Activated CD4-positive, alpha-beta T cell treated with anti-CD3 and anti-CD28 coated beads, Interleukin-2, Interleukin-6, amounts not matched to agents 100 ng/mL and 50 ng/mL, durations not matched to agents 16 hours and 8 hours (primary cell): ENCODE results near the gene GALT.
A peak's percentile ranks its signal among the peaks of the same experiment; 100 is the strongest.

Experiments used
- DNase-seq: peaks from one replicate; pipeline ENCODE4 v3.0.0-alpha.2; 2020

GALT gene

GRCh38 chr9:34652602-34653000 lies 6.1 kb downstream of the GALT start:
- DNase-seq, result no peak

DNA sequence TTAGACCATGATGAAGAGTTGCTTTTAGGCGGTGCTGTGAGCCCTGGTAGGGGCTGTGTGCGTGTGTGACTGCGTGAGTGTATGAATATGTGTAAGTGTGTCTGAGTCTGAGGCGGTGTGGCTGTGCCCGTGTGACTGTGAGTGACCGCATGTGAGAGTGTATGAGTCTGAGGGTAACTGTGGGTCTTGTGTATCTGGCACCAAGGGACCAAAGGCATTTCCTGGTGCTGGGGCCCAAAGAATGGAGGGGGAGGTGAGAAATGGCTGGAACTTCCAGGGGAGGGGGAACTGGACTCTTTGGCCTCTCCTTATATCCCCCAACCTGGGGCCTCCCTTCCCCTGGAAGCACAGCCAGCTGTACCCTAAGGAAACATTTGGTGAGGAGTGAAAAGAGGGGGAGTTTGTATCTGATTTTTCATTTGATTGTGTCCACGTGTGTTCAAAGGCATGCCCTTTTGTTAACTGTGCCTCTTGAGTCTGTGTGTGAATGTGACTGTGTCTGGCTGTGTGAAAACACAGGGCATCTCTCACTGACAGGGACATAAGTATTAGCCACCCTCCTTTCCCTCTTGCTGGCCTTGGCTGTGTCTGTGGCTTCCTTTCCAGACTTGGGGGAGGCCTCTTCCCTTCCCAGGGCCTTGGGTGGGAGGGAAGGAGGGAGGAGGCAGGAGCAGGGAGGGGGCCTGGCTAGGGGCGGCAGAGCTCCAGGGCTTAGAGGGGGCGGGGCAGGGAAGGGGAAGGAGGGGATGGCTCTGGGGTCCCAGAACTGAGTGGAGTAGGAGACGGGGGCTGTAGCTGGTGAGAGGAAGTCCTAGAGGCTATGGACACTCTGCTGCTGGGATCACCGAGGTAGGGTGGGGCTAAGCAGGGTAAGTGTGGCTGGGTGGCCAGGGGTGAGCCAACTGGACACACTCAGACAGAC lies 6.9 kb downstream of the GALT start:
- DNase-seq, result no peak

DNA sequence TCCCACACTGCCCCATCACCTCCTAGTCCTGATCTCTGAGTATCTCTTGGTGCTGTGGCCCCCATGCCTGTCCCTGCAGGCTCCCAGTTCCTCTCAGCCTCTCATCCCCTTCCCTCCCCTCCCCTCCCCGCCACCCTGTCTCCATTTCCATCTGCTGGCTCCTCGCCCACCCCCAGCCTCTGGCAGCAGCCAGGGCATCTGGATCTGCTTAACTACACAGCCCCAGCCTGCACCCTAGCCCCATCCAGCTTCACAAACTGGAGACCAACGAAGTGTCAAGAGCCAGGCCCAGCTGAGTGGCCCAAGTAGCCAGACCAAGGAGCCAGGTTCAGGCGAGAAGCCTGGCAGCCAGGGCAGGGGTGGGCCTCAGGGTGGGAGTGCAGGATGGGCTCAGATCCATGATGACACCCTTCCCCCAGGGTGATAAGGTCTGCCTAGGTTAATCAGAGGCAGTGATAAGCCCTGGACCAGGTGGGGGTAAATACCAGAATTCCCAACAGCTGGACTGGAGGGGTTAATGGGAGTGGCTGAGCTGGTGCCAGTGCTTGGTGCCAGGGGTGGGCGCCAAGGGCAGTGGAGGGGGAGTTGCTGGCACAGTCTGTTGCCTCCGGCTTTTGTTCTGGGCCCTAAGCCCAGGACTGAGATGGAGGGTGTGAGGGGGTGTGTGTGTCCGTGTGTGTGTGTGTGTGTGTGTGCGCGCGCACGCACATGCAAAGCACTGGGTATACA lies 8.0 kb downstream of the GALT start:
- no peak for DNase-seq

DNA sequence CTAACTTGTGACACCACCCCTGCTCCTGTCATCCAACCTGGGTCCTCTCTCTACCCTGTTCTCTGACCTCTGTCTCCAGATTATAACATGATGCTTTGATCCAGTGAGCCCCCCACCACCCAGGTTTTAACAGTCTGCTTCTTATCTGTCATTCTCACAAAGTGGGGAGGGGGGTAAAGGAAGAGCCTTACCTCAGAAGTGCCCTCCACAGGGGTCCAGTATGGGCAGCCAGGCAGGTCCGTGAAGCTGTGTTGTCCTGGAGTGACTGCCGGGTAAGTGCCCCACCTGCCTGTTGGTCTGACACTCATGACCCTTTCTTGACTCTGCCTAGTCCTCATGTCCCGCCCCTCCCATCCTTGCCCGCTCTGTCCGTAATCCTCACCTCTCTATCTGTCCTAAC lies 8.9 kb downstream of the GALT start:
- DNase-seq, result no peak

- no peak for DNase-seq
Observed at GRCh38 chr9:34656992-34657391, 10.5 kb downstream of the GALT start.

GRCh38 chr9:34658461-34658860 lies 12.0 kb downstream of the GALT start:
- no peak for DNase-seq

DNA sequence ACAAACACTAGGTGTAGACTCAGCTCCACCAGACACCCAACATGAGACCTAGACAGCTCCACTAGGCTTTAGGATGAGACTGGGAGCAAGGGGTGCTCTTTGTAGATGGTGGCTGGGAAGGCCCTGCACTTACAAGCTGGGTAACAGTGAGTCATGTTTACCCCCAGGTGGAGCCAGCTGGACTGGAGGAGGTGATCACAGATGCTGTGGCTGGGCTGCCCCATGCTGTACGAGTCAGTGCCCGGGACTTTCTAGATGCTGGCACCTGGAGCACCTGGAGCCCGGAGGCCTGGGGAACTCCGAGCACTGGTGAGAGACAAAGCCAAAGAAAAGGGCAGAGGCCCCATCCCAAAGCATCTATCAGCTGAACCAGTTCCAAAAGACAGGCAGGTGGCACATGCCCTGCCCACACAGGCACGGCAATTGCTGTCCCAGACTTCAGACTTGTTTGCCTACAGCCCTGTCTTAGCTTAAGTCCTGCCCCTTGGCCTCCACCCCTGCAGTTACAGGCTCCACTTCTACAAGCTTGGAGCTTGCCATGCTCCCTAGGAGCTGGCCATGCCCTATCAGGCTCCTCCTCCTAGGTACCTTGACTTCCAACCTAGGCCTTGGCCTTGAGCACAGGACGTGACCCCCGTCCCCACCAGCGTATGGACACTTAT lies 13.2 kb downstream of the GALT start:
- DNase-seq, result no peak

- no peak for DNase-seq
Observed at GRCh38 chr9:34662526-34663302, 16.2 kb downstream of the GALT start, which contains the start of gene CCL27. TSS of gene CCL27 (minus strand) at chr9:34662657. CDS start at chr9:34662633, 24 bp downstream.

GRCh38 chr9:34663303-34663605 lies 16.8 kb downstream of the GALT start:
- no peak for DNase-seq

DNA sequence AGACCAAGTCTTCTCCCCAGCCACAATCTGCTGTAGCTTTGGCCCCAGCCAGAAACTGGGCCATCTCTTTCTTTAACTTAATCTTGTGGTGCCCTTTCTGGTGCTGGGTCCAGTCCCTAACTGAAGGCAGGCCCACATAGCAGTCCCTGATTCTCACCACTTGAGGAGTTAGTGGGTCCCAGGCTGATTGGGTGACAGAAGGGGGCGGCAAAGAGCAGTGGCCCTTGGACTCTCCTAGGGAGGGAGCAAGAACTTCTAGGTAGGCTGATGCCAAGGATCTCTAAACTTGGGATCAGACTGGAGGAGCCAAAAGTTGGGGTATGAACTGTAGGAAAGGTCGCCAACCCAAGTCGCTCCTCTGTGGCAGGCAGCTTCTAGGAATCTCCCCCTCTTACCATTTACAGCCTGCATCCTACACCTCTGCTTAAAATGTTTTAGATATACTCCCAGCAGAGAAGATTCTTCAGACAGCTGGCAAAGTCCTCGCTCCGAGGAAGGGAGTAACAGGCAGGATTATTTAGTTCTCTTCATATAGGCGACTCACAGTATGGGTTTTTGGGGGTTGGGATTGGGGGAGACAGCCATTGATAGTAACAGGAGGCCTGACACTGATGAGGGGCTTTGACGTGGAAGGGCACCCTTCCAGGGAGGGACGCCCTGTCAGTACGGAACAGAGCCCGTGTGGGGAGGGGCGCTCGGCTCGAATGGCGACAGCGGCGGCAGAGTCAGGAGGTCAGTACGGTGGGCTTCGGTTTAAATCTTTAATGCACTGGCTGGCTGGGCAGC lies 18.0 kb downstream of the GALT start:
- peak; percentile 78 for DNase-seq

DNA sequence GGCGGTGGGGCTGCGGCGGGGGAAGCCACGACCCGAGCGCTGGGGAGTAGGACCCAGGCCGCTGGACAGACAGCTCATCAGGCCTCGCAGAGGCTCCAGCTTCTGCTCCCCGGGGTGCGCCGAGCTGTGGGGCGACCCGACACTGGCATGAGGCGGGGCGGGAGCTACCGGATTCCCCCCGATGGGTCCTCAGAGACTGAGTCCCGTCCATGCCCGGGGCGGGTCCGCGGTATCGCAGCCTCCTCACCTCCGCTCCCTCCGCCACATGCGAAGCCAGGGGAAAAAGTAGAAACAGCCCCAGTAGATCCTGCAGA lies 18.5 kb downstream of the GALT start:
- DNase-seq, result no peak

DNA sequence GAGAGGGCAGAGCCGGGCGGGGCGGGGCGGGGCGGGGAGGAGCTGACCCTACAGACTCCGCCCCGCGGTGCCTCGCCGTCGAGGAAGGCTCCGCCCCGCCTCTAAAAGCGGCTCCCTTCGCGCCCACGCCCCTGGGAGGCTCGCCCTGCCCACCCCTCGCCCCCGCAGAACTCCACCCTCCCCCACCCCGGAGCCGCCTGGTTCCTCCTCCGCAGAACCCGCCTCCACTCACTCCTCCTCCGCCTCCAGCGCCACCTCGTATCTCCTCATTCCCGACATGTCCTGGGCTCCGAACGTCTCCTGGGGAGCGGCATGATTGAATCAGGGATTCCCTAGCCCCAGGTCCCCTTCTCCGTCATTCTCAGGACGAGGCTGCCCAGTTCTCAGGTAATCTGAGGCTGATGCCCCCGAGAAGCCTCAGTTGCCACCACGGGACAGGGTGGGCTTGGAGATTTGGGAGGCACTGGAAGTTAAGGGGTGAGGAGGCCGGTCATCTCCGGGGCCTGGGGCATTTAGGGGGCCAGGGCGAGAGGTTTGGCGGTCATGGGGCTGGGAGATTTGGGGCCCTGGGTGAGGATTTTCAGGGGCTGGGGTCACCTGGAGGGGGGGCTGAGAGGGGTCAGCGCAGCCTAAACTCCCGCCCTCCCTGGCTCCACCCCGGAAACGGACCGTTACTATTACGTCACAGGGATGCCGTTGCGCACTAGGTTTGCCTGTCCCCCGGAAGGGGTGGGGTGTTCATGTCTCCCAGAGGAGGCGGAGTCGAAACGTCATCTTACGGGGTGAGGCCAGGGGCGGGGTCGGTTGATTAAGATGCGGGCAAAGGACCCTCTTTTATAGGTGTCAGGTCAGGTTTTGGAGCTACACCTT lies 19.1 kb downstream of the GALT start:
- DNase-seq, result peak; percentile 91

DNA sequence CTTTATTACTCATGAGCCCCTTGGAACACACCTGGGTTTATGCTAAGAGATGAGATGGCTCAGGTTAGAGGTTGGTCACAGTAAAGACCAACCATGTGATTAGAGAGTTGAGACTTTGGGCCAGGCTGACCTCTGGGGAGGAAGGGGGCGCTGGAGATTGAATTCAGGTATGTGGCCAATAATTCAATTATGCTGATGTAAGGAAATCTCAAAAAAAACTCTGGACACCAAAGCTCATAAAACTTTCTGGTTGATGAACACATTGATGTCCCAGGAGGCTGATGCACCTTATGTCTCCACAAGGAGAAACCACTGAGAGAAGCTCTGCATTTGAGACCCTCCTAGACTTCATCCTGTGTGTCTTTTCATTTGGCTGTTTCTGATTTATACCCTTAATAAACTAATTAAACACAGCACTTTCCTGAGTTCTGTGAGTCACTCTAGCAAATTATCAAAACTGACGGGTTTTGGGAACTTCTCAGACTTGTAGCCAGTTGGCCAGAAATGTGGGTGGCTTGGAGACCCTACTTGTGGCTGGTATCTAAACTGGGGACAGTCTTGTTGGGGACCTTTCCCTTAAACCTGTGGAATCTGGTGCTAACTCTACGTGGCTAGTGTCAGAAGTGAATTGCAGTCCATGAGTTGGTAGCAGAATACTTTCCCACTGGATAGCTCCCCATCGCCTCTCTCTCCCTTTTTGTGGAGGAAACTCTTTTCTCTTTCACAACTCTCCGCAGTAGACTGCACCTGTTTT lies 23.5 kb downstream of the GALT start:
- no peak for DNase-seq

DNA sequence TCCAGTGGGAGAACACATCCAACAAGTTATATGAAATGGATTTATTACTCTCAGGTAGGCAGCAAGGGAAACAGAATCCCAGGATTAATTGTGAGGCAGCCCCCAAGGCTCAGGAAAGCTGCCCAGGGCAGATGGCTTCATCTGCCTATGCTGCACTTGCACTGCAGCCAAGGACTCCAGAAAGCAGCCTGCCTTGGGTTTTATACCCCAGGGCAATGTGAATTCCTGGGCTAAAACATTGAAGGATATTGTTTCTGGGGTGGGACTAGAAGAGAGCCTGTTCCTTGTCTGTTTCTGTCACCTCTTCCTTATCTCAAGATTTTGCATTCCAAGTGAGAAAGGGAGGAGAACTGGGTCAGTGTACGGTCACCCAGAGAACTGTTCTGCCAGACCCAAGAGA lies 24.8 kb downstream of the GALT start:
- DNase-seq, result no peak

DNA sequence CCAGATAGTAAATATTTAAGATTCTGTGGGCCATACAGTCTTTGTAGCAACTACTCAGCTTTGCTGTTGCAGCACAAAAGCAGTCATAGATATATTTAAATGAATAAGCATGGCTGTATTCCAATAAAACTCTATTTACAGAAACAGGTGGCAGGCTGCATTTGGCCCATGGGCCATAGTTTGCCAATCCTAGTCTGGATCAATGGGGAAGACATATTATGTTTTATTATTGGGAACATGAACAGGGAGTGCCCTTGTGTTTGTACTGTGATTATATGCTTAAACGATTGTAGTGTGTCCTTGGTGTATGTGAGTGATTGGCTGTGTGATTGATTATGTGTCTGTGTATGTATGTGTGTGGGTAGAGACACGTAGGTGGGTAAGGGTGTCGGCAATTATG lies 28.0 kb downstream of the GALT start:
- DNase-seq, result no peak

GRCh38 chr9:34675048-34675714 lies 28.7 kb downstream of the GALT start:
- DNase-seq, result peak; percentile 68

DNA sequence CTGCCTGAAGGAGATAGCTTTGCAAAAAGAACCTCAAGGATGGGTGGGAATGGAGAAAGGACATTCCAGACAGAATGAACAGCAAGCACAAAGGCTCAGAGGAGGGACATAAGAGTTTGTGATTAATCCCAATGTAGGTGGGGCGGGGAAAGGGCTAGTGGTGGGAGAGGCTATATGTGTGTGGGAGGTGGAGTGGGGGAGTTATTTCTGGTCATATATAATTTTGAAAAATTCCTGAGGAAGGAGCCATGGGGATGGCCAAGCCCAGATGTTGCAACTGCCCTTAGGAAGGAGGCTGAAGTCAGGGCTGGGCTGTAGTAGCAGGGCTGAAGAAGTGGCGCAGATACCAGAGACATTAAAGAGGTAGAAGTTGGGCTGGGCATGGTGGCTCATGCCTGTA lies 29.4 kb downstream of the GALT start:
- no peak for DNase-seq

GRCh38 chr9:34684145-34684544 lies 37.7 kb downstream of the GALT start:
- peak; percentile 41 for DNase-seq

DNA sequence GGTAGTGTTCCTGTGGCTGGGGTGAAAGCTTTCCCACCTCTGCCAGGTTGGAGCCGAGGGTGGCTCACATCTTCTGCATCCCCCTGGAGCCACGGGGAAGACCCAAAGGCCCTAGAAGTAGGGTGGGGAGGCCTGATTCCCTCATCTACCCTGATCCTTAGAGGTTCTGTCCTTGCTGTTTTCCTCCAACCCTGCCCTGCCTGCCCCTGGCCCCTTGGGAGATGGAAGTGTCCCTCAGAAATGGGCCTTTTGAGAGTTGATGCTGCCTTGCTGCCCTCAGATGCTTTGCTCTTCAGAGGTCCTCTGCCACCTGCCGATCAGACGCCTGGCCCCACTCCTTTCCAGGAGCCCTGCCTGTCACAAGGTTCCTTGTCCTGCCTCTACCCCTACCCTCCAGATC lies 38.3 kb downstream of the GALT start:
- no peak for DNase-seq

GRCh38 chr9:34685591-34685990 lies 39.1 kb downstream of the GALT start:
- no peak for DNase-seq
